Nucleus accumbens (tissue), 56 donors: ENCODE results near the gene OTOGL.
"Not testable (repeated sequence)": the region's sequence is repeated elsewhere in the genome, so short reads cannot be mapped to it uniquely, and the experiment has no call there.

Source experiments
- DNase-seq, 56 donors: peaks; one replicate each; lab custom pipeline; 2025; lab: John Stamatoyannopoulos, UW

Gene OTOGL

DNA sequence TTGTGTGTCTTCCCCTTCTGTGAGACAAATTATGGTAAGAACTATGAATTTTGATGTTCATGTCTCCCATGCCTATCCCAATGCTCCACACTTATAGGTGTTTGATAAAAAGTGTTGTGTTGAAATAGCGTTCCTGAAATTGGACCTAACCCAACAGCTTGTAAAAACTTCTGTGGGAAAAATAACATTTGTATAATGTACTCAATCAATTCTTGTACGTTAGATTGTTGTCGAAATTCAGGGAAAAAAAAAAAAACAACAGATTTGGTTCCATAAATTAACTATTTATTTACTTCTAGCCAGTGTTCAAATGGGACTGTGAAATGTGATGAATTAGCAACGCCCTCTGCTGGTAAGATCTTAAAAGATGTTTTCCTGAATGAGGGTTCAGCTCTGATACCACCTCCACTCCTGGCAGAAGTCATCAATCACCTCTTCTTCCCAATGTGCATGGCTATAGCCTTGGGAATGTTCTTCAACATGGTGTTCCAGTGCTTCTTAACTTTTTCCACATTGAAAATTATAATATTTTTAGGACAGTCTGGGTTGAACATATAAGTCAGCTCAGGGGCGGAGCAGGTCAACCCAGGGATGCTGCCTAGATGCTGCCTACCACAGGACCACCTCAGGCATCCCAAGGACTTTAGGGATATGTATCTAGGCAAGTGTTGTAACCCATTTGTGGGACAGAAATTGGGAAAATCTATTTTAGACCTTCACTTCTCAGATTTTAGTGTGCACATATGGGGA lies 170.6 kb downstream of the OTOGL start:
- DNase-seq = no peak

DNA sequence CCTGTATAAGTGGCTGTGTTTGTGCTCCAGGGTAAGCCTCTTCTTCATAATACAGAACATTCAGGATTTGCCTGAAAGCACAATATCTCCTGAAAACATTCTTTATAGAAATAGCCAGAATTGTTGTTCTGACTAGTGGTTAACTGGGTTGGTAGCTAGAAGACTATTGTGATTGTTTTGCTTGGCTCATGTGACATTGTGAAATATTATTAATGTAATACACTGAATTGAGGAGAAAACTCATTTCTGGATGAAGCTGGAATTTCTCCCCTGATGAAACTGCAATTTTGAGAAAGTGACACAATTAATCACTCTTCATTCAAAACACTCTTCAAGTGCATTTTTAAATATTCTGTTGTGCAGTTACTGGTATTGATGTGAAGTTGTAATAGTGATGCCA lies 172.4 kb downstream of the OTOGL start:
- DNase-seq = no peak

DNA sequence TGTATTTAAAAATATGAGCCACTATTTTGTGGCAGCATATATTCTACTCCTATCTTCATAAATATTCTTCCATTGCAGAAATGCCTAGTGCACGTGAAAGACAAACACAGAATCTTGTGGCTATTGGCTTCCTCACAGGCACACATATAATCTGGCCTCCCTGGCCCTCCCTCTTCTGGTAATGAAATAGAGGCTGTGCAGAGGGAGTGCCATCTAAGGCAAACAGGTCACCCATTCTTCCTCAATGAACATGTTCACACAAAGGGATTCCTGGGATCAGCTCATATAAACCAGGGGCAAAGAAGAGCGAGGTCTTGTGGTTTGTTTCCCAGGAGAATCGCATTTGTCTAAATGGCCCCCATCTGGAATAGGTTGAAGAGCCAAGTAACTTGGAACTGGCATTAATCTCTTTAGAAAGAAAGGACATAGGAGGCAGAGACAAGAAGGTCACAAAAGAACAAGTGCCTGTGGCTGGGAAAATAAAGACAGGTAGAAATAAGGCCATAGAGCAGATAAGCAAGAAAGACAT lies 173.1 kb downstream of the OTOGL start:
- DNase-seq = no peak

DNA sequence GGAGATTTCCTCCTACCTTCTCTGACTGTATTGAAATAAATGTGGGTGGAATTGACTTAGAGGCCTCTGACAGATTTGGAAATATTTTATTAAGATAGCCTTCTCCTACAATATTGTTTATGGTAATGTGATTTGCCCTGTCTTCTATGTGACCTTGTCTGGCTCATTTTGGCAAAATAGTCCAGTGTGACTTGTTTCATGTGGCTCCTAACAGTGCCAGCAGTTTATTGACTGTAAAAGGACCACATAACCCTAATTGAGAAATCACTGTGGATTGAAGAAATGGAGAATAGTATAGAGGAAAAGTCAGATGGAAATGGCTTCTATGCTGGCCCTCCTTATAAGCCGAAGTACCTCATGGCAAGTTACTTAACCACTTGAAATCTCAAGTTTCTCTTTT lies 173.8 kb downstream of the OTOGL start:
- no peak for DNase-seq

DNA sequence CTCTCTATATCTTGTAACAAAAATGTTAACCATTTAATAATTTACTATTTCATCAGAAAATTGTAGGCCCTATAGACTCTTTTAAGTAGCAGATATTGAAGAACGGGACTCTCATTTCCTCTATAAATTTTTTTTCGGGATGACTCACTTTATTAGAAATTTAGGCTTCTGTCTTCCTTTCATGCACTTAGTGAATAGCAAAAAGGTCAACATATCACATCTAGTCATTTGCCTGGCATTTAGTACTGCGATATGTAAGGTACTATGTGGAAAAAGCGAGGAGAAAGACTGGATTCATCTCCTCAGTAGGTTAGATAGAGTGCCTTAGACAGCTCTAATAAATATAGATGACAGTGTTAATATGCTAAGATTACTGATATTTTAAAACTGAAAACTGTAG lies 178.4 kb downstream of the OTOGL start:
- DNase-seq = no peak

DNA sequence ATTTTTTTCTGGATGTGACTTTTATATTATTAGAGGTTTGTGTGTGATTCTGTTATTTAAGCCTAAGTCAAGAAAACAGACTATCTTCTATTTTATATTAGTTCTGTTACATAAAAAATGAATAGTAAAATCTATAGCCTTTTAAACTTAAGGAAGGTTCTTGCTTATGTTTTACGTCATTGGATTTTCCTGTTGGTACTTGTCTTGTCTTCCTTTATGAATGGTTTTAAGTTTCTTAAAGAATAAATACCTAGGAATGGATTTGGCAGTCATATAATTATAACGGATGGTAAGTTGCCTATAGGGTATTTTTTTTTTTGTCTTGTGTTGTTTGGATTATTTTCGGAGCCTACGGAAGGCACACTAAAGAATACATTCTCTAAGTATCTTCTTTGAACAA lies 182.9 kb downstream of the OTOGL start:
- DNase-seq = no peak

DNA sequence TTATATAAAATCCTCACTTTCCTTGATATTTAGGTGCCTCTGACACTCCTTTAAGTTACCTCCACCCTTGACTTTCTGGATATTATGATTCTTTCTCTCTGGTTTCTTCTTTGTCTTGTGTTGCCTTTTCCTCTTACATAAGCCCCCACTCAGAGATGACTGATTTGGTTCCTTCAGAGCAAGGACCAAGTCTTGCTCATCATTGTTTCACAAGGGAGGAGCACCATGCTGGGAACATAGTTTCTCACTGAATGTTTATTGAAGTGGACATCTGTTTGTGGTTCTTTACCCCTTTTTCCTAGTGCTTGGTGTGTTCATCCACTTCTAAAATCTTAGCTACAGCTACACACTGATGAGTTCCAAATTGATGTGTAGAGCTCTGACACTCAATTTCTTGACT lies 183.4 kb downstream of the OTOGL start:
- DNase-seq = no peak

DNA sequence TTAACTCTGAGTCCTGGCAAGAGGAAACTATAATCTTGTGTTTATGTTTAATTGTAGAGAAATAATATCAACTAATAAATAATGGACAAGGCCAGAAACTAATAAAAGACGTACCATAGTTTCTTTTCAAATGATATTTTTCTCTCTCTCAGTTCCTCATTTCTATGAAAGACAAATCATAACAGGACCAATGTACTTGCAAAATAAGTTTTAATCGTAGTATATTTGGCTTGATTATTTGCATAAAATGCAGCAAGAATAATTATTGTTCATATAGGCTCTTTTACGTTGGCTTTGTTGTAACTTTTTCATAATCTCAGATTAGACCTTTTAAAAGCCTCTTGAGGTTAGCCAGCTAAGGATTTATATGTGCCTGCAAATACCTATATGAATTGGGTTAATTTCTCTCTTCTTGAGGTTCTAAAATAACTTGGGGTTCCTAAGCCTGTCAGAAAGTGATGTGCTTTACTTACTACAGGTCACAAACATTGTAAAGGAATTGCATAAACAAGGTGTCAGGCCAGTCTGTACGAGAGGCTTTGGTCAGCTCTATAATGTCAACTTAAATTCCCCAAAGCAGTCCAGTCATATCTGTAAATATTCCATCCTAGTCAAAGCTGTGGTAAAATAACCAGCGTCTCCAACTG lies 191.9 kb downstream of the OTOGL start:
- no peak for DNase-seq

DNA sequence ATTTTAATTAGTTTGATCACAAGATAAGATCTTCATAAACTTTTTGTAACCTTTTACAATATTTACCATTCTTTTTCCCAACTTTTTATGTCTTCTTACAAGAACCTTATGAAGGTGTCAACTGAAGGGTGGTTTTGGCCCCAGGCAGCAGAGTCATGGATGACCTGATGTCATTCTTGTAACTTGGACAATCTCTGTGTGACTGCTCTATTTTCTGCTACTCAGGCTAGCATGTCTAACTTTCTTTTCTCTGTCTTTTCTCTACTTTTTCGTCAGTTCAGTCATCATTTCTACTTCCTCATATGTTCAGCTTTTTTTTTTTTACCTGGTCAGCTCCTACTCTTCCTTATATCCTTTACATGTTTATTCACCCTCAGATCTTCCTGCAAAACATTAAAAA lies 194.0 kb downstream of the OTOGL start:
- no peak for DNase-seq

DNA sequence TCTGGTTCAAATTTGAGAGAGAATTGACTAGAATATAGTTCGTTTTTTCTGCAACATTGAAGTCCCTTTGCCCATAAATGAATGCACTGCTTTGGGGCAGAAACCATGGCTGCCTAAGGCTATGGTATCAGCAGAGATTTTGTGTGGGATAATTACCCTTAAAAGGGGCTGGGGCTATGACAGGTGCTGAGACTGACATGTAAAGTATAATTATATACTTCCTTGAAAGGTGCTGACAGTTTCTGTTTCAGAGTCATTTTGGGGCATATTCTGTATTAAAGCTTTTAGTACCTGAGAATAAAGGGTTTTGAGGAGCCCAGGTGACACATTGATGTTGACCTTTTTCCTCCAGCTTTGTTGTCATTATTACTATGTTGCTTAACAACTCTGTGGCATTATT lies 194.4 kb downstream of the OTOGL start:
- no peak for DNase-seq

DNA sequence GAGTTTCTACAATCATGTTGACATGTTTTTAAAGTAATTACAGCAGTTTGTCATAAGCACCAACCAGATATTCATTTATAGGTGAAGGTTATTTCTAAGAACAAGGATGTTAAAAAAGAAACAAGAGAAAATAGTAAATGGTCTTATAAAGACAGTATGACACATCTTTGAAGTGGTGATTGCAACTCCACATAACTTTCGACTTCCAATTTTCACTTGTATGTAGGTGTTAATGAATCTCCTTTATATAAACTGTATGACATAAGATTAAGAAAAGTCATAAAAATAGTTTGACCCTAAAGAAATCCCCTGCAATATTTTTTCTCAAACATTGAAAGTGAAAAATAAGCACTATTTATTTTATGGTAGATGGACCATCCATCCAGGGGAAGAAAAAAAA lies 199.9 kb downstream of the OTOGL start:
- no peak for DNase-seq

DNA sequence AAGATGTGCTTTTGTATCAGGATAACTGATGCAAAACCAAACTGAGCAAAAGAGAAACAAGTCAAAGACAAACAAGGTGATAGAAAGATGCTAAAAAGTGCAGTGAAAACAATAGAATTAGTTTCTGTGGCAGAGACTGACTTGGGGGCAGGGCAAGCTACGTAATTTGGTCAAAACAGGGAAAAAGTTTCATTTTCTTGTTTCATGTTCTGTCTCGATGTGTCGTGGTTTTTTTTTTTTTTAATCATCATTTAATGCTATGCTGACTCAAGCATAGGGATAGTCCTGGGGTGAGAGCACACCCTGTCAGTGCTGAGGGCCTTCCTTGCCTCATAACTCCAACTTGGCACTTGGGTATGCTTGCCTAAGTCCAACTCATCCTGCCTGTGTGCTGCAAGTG lies 200.6 kb downstream of the OTOGL start:
- no peak for DNase-seq

DNA sequence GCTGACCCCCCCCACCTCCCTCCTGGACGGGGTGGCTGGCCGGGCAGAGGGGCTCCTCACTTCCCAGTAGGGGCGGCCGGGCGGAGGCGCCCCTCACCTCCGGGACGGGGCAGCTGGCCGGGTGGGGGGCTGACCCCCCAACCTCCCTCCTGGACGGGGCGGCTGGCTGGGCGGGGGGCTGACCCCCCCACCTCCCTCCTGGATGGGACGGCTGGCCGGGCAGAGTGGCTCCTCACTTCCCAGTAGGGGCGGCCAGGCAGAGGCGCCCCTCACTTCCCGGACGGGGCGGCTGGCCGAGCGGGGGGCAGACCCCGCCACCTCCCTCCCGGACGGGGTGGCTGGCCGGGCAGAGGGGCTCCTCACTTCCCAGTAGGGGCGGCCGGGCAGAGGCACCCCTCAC lies 208.1 kb downstream of the OTOGL start:
- DNase-seq = not testable (repeated sequence)

DNA sequence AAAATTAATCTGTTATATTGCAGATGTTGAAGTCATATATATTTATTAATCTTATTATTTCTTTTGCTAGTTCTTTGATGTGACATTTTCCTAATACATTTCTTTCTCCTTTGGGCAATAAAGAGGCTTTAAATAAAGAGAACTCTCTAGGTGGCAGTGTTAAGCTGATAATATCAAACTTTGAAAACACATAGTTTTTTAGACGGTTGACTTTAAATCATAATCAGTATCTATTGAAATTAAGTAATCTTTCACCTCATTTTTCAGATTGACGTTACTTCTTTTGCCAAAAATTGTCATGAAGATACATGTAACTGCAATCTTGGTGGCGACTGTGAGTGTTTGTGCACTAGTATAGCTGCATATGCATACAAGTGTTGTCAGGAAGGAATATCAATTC lies 213.9 kb downstream of the OTOGL start:
- no peak for DNase-seq

DNA sequence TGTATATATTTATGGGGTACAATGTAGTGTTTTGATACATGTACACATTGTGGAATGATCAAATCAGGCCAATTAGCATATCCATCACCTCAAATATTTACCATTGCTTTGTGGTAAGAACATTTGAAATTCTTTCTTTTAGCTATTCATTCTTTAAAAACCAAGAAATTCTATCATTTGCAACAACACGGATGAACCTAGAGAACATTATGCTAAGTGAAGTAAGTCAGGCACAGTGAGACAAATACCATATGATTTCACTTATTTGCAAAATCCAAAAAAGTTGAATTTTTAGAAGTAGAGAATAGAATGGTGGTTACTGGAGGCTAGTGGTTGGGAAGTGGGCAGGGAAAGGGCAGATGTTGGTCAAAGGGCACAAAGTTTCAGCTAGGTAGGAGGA lies 215.4 kb downstream of the OTOGL start:
- DNase-seq = no peak

DNA sequence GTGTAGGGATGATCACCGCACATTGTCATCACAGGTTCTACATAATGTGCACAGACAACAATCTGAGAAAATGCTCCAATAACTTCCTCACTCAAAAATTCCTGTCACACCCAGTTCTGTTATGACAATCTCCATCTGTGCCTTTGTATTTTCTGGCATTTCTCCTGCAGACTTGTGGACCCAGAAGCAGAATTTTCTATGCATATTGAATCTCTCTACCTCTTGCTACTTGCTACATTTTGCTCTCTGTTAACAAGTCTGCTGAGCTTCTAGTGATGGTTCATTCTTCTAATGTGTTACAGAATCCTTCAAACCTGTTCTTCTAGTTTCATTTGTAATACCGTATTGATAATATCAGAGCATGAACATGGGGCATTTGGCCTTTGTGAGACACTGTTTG lies 216.9 kb downstream of the OTOGL start:
- DNase-seq = no peak

DNA sequence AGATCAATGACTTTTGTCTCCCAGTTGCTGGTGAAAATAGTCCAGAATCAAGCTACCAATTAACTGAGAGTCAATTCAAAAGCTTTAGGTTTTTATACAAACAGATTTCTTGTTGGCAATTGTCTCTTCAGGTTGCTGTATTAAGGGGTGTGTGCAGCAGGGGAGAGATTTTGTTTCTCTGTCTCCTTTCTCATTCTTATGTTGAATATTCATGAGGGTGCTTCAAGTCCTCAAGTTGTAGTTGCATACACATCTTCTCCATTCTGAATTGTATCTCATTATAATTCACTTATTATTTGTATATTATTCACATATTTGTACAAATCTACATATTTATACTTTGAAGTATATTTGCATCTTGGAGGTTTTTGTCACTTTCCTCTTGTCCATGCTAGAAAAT lies 218.0 kb downstream of the OTOGL start:
- DNase-seq = no peak

DNA sequence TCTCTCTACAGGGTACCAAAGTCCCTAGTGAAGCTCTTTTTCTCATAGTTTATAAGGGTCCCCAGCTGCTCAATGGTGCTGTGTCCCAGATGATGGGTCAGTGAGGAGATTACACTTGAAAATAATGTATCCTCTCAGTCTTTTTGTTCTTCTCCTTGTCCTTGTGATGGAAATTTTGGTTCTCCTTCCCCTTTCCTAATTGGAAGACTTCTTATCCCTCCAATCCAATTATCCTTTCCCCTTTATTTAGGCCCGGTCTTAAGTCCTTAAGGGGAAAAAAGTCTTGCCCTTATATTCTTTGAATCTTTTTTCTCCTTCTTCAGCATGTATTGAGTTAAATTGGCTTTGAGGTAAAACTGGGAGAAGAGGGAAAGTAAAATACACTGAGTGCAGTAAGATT lies 218.6 kb downstream of the OTOGL start:
- no peak for DNase-seq

DNA sequence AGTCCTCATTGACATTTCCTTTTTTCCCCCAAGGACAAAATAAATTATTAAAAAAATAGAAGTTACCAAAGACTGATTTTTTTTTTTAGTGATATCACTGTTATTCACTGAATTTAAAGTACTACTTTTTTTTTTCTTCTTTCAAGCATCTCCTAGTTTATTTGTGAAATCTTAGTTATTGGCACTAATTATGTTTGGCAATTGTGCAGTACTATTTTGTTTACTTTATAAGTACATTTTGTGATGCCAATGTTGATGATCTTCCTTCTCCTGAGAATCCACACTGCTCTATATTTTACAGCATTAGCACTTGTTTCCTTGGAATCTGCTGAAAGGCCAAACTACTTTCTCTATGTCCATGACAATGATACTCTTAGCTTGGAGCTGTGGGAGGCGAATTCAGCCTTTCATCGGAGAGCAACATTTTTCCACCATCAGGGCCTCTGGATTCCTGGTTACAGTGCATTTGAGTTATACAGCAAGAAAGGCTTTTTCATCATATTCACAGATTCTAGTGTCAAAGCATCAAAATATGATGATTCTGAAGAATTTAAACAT lies 220.9 kb downstream of the OTOGL start:
- DNase-seq = no peak

DNA sequence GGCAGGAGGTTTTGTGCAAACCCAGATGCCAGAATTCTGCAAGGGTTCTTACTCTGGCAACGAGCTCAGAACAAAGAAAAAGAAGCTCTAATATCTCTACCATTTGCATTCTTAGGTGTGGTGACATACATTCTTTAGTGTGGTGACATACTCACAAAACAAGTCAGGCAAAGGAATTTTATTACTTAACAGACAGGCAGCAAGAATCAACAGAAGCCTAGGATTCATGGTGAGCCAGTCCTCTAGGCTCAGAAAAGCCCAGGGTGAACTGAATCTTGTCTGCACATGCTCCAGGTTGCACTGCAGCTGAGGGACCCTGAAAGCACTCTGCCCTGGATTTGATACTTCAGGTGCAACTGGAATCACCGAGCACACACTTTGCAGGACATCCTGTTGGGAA lies 222.3 kb downstream of the OTOGL start:
- DNase-seq = no peak

DNA sequence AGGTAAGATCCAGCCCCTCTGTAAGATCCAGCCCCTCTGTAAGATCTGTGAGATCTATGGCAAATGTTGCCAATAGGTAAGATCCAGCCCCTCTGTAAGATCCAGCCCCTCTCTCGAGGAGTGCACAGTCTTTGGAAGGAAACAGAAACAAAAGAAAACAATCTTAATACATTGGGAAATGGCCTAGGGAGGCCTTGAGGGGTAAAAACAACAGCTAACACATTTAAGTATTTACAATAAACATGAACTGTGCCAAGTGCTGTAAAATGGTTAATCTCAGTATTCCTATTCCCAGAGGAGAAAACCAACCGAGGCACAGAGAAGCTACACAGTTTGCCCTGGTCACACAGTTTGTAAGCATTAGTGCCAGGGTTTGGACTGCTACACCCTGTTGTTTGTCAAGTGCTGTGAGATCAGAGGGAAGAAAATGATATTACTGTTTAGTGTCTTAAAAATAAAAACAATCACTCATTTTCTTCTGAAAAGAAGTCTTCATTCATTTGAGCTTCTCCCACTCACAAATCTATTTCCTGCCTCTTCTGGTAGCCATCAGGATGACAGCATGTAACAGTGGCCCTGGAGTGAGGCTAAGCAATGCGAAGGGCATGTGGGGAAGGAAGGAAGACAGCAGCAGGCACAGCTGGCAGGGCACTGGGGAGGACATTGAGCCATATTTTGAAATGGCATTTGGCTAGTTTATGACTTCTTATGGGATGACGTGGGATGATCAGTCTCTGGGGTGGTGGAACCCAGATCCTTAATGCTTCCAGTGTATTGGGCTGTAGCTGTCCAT lies 226.0 kb downstream of the OTOGL start:
- no peak for DNase-seq
